Neural progenitor cell (in vitro differentiated cells): Measurements from ENCODE around the gene C14orf132.

Experiments used
- EZH2 ChIP-seq: fragments of 200-600 bp; sonication (generic); IDR thresholded peaks from 2 replicates; pipeline ENCODE4 v1.6.1; 2017; ENCODE audit warnings: antibody characterized with exemption, mild to moderate bottlenecking, moderate library complexity
- EZH2phosphoT487 ChIP-seq: fragments of 200-600 bp; sonication (generic); IDR thresholded peaks from 2 replicates; pipeline ENCODE4 v1.6.1; 2017; ENCODE audit warnings: antibody characterized with exemption
- TF ChIP-seq, protein P1 (sequence below): fragments of 200-600 bp; sonication (generic); IDR thresholded peaks from 2 replicates; pipeline ENCODE4 v1.5.1; 2017; ENCODE audit warnings: antibody characterized with exemption, mild to moderate bottlenecking

DNA sequence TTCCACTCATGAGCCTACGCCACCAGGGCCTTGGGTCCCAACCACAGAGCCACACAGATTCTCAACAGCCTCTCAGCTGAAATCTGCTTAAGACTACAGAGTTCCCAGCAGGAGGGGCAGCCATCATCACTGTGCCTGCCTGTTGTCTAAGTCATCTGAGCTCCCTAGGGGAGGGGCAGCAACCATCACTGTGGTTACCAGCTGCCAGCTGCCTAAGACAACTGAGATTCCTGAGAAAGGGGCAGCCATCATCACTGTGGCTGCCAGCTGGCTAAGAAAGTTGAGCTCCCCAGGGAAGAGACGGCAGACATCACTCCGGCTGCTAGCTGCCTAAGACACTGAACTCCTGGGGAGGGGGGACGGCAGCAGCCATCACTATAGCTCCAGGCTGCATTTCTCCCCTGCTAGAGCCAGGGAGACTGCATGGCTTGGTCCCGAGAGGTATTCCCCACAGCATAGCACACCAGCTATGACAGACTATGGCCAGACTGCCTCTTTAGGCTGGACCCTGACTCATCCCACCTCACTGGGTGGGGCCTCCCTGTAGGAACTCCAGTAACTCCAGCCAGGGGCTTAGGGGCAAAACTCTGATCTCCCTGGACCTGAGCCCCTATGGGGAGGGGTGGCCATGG is 37.2 kb upstream of the C14orf132 start:
- TF ChIP-seq EZH2phosphoT487, result no peak
- TF ChIP-seq, protein P1, sequence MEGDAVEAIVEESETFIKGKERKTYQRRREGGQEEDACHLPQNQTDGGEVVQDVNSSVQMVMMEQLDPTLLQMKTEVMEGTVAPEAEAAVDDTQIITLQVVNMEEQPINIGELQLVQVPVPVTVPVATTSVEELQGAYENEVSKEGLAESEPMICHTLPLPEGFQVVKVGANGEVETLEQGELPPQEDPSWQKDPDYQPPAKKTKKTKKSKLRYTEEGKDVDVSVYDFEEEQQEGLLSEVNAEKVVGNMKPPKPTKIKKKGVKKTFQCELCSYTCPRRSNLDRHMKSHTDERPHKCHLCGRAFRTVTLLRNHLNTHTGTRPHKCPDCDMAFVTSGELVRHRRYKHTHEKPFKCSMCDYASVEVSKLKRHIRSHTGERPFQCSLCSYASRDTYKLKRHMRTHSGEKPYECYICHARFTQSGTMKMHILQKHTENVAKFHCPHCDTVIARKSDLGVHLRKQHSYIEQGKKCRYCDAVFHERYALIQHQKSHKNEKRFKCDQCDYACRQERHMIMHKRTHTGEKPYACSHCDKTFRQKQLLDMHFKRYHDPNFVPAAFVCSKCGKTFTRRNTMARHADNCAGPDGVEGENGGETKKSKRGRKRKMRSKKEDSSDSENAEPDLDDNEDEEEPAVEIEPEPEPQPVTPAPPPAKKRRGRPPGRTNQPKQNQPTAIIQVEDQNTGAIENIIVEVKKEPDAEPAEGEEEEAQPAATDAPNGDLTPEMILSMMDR, result no peak
- no peak for TF ChIP-seq EZH2
